Right atrium auricular region (tissue), 2 donors: ENCODE data around the gene FEZ2. TPM values are rescaled to one million over a fixed set of nuclear protein-coding genes. Genes with fewer than 3 reads are reported as not detected.

ENCODE experiments used
- DNase-seq: peaks from one replicate; pipeline ENCODE4 v3.0.0-alpha.2; 2019; ENCODE audit warnings: low spot score
- H3K27ac ChIP-seq, 2 donors: fragments of 200-600 bp; sonication (generic); 1 replicate in 1 of 2; 2 replicates in 1 of 2; pipeline ENCODE4 v1.5.1; 2016 to 2019
- H3K27me3 ChIP-seq, 2 donors: fragments of 200-600 bp; sonication (generic); one replicate each; pipeline versions ENCODE4 v1.5.1 to v1.6.0; 2017 to 2019
- H3K36me3 ChIP-seq: fragments of 200-600 bp; sonication (generic); one replicate; pipeline ENCODE4 v1.5.1; 2016
- H3K4me1 ChIP-seq, 2 donors: fragments of 200-600 bp; sonication (generic); one replicate each; pipeline versions ENCODE4 v1.5.1 to v1.6.0; 2017 to 2019
- H3K4me3 ChIP-seq, 2 donors: fragments of 200-600 bp; sonication (generic); 1 replicate in 1 of 2; 2 replicates in 1 of 2; pipeline ENCODE4 v1.5.1; 2017 to 2019; ENCODE audit warnings: mild to moderate bottlenecking in 1 of 2, moderate library complexity in 1 of 2
- H3K9me3 ChIP-seq, 2 donors: fragments of 200-600 bp; sonication (generic); one replicate each; pipeline ENCODE4 v1.5.1; 2019
- CTCF ChIP-seq, 2 donors: fragments of 200-600 bp; sonication (generic); IDR thresholded peaks; one replicate each; pipeline ENCODE4 v1.5.1; 2019; ENCODE audit warnings: antibody characterized with exemption in 2 of 2
- total RNA-seq, 2 donors: library from RNA; depleted of rRNA; stranded (reverse); fragments of >200 nt; gene quantifications; one replicate each; pipeline ENCODE4 v1.1.0, GENCODE V29; 2016

The FEZ2 gene
- total RNA-seq, 2 donors from 2014 or later, result 30.3 to 81.5 TPM

GRCh38 chr2:36528766-36529392 lies 69.1 kb downstream of the FEZ2 start:
- Histone ChIP-seq H3K4me1 (peaks cover 0 to 19% of the 10 kb centered on the region in 2 donors), H3K36me3 (no peaks in the 10 kb centered on the region), H3K27me3 (no peaks in the 10 kb centered on the region), H3K9me3 (no peaks in the 10 kb centered on the region), H3K27ac (no peak overlapping the region), H3K4me3 (no peak overlapping the region)
- no peak for TF ChIP-seq CTCF (IDR thresholded peaks at IDR 0.05)
- no peak for DNase-seq

- Histone ChIP-seq H3K36me3 (no peaks in the 10 kb centered on the region), H3K27me3 (no peaks in the 10 kb centered on the region), H3K4me3 (no peak overlapping the region), H3K9me3 (no peaks in the 10 kb centered on the region), H3K4me1 (peaks cover 0 to 19% of the 10 kb centered on the region in 2 donors), H3K27ac (no peak overlapping the region)
- TF ChIP-seq CTCF (IDR thresholded peaks at IDR 0.05), result no peak
- DNase-seq, result no peak
Measured at GRCh38 chr2:36528274-36528673, 69.7 kb downstream of the FEZ2 start.

GRCh38 chr2:36526226-36526625 lies 71.7 kb downstream of the FEZ2 start:
- TF ChIP-seq CTCF (IDR thresholded peaks at IDR 0.05), result no peak
- H3K27ac ChIP-seq, result no peak overlapping the region
- peaks cover 0 to 15% of the 10 kb centered on the region in 2 donors for H3K4me1 ChIP-seq
- DNase-seq, result no peak
- H3K36me3 ChIP-seq, result peaks cover 15% of the 10 kb centered on the region
- no peaks in the 10 kb centered on the region for H3K9me3 ChIP-seq
- no peaks in the 10 kb centered on the region for H3K27me3 ChIP-seq
- no peak overlapping the region for H3K4me3 ChIP-seq

GRCh38 chr2:36525245-36525644 lies 72.7 kb downstream of the FEZ2 start:
- DNase-seq, result no peak
- H3K27ac ChIP-seq, result no peak overlapping the region

GRCh38 chr2:36523153-36523552 lies 74.8 kb downstream of the FEZ2 start:
- TF ChIP-seq CTCF (IDR thresholded peaks at IDR 0.05), result no peak
- peaks cover 30% of the 10 kb centered on the region for H3K36me3 ChIP-seq
- H3K4me1 ChIP-seq, result no peaks in the 10 kb centered on the region
- H3K27ac ChIP-seq, result no peak overlapping the region
- H3K4me3 ChIP-seq, result no peak overlapping the region
- no peaks in the 10 kb centered on the region for H3K27me3 ChIP-seq
- H3K9me3 ChIP-seq, result no peaks in the 10 kb centered on the region
- no peak for DNase-seq

More at GRCh38 chr2:36525245-36525644, 72.7 kb downstream of the FEZ2 start:
- H3K27me3 ChIP-seq, result no peaks in the 10 kb centered on the region
- H3K4me1 ChIP-seq, result peaks cover 0 to 6% of the 10 kb centered on the region in 2 donors
- peaks cover 22% of the 10 kb centered on the region for H3K36me3 ChIP-seq
- no peak for TF ChIP-seq CTCF (IDR thresholded peaks at IDR 0.05)
- no peak overlapping the region for H3K4me3 ChIP-seq
- no peaks in the 10 kb centered on the region for H3K9me3 ChIP-seq

- H3K4me3 ChIP-seq, result no peak overlapping the region
- H3K4me1 ChIP-seq, result no peaks in the 10 kb centered on the region
- no peak for TF ChIP-seq CTCF (IDR thresholded peaks at IDR 0.05)
- no peaks in the 10 kb centered on the region for H3K27me3 ChIP-seq
- no peaks in the 10 kb centered on the region for H3K9me3 ChIP-seq
- no peak for DNase-seq
- peaks cover 50% of the 10 kb centered on the region for H3K36me3 ChIP-seq
- no peak overlapping the region for H3K27ac ChIP-seq
Measured at GRCh38 chr2:36520431-36520830, 77.5 kb downstream of the FEZ2 start.
